Stimulated activated CD8-positive, alpha-beta memory T cell treated with anti-CD3 and anti-CD28 coated beads, Interleukin-15, amount 100 ng/mL, for 1 hour (primary cell): ENCODE results near the gene NLRP8.
"Not testable (repeated sequence)": the region's sequence is repeated elsewhere in the genome, so short reads cannot be mapped to it uniquely, and the experiment has no call there.

Experiments
- DNase-seq: peaks from one replicate; pipeline ENCODE4 v3.0.0-alpha.2; 2020; ENCODE audit warnings: low read depth

NLRP8 gene

GRCh38 chr19:55947532-55947931, at the start of gene NLRP8:
Gene NLRP8 (plus strand): TSS chr19:55947832.
- no peak for DNase-seq

- DNase-seq: no peak
Measured at GRCh38 chr19:55898911-55899310, 48.7 kb upstream of the NLRP8 start.

GRCh38 chr19:55901369-55902079, 46.1 kb upstream of the NLRP8 start:
- DNase-seq: no peak

GRCh38 chr19:55902080-55902751, 45.4 kb upstream of the NLRP8 start:
- DNase-seq: no peak

GRCh38 chr19:55907286-55907685, 40.3 kb upstream of the NLRP8 start:
- DNase-seq: no peak

- DNase-seq: no peak
Measured at GRCh38 chr19:55907746-55908145, 39.9 kb upstream of the NLRP8 start.

- no peak for DNase-seq
Measured at GRCh38 chr19:55909801-55910200, 37.8 kb upstream of the NLRP8 start.

- no peak for DNase-seq
Measured at GRCh38 chr19:55912916-55913315, 34.7 kb upstream of the NLRP8 start.

GRCh38 chr19:55913643-55914268, 33.9 kb upstream of the NLRP8 start:
- no peak for DNase-seq

GRCh38 chr19:55923556-55923955, 24.1 kb upstream of the NLRP8 start:
- no peak for DNase-seq

GRCh38 chr19:55927991-55928390, 19.6 kb upstream of the NLRP8 start:
- no peak for DNase-seq

GRCh38 chr19:55929258-55929657, 18.4 kb upstream of the NLRP8 start:
- not testable (repeated sequence) for DNase-seq

GRCh38 chr19:55930996-55931515, 16.6 kb upstream of the NLRP8 start:
- DNase-seq: no peak

GRCh38 chr19:55931936-55932386, 15.7 kb upstream of the NLRP8 start, which contains the start of gene NLRP13:
Gene NLRP13 (minus strand): TSS chr19:55932336. CDS start chr19:55932311, 25 bp downstream.
- no peak for DNase-seq

- DNase-seq: no peak
Measured at GRCh38 chr19:55935206-55935605, 12.4 kb upstream of the NLRP8 start.

- no peak for DNase-seq
Measured at GRCh38 chr19:55939206-55939605, 8.4 kb upstream of the NLRP8 start.

GRCh38 chr19:55940306-55940705, 7.3 kb upstream of the NLRP8 start:
- DNase-seq: no peak

- DNase-seq: not testable (repeated sequence)
Measured at GRCh38 chr19:55950566-55950965, 2.9 kb downstream of the NLRP8 start.

- no peak for DNase-seq
Measured at GRCh38 chr19:55956431-55956830, 8.8 kb downstream of the NLRP8 start.

- no peak for DNase-seq
Measured at GRCh38 chr19:55958356-55958755, 10.7 kb downstream of the NLRP8 start.

GRCh38 chr19:55959996-55960675, 12.5 kb downstream of the NLRP8 start:
- no peak for DNase-seq

- DNase-seq: no peak
Measured at GRCh38 chr19:55962186-55962585, 14.6 kb downstream of the NLRP8 start.
